HepG2 (cell line): ENCODE results near the gene DALRD3. TPM values are rescaled to one million over a fixed set of nuclear protein-coding genes. Genes with fewer than 3 reads are reported as not detected.
A peak's percentile ranks its signal among the peaks of the same experiment; 100 is the strongest.

Experiments
- ATAC-seq: fragments of 200-7000 bp; cut with Tn5 transposase; 3 replicates; pipeline ENCODE4 v1.9.1; 2020; ENCODE audit warnings: mild to moderate bottlenecking, moderate library complexity
- BruUV-seq: library from RNA; stranded (reverse); fragments of 400-500 nt; replicated peaks from 2 replicates; lab custom pipeline; 2021; lab: Mats Ljungman, UMichigan
- CTCF ChIA-PET: fragments of 300-600 bp; formaldehyde crosslinking; extraction: SDS; loops from one replicate; lab custom pipeline; 2021; ENCODE audit warnings: low total read pairs, inconsistent platforms, low intra/inter-chr PET ratio; lab: Yijun Ruan, JAX
- POLR2A ChIA-PET: fragments of 350-600 bp; sonication (Branson Sonifier 250); formaldehyde crosslinking; loops from one replicate; lab custom pipeline; 2020; ENCODE audit warnings: antibody characterized with exemption, inconsistent platforms; lab: Yijun Ruan, JAX
- DNase-seq: peaks from one replicate; pipeline ENCODE4 v3.0.0-alpha.2; 2015; ENCODE audit warnings: low spot score
- FAIRE-seq: peaks from 3 replicates; lab custom pipeline; 2011; peaks lifted over from hg19 to GRCh38; lab: Jason Lieb, UNC
- H2AFZ ChIP-seq: one replicate; pipeline ENCODE4 v1.6.1; 2011; ENCODE audit warnings: low read length, inconsistent platforms
- H3K27ac ChIP-seq: fragments of 300-600 bp; 3 replicates; pipeline ENCODE4 v1.8.0; 2011; ENCODE audit warnings: mixed run types, mild to moderate bottlenecking, mixed read lengths, low read length, inconsistent platforms; ENCODE audit not compliant: insufficient read depth; ENCODE audit errors: extremely low read length
- H3K27me3 ChIP-seq, 2 experiments: fragments of 200-600 bp in 1 of 2; 2 replicates in 1 of 2; 3 replicates in 1 of 2; pipeline versions ENCODE4 v1.6.0 to v1.8.0; 2011; ENCODE audit warnings: low read length in 2 of 2, mild to moderate bottlenecking in 2 of 2, moderate library complexity in 2 of 2, inconsistent platforms in 1 of 2; ENCODE audit not compliant: insufficient read depth in 2 of 2, control insufficient read depth in 1 of 2
- H3K36me3 ChIP-seq, 2 experiments: fragments of 200-600 bp in 1 of 2; replicated peaks in 1 of 2; 2 replicates in 1 of 2; 3 replicates in 1 of 2; pipeline versions ENCODE4 v1.5.1 to v1.8.0; 2011; ENCODE audit warnings: low read length in 2 of 2, inconsistent platforms in 1 of 2; ENCODE audit not compliant: insufficient read depth in 2 of 2, control insufficient read depth in 1 of 2
- H3K4me1 ChIP-seq: 2 replicates; pipeline ENCODE4 v1.5.1; 2012; ENCODE audit warnings: low read length, inconsistent platforms; ENCODE audit not compliant: insufficient read depth
- H3K4me2 ChIP-seq: 2 replicates; pipeline ENCODE4 v1.6.0; 2011; ENCODE audit warnings: low read depth, low read length, inconsistent platforms
- H3K4me3 ChIP-seq, 3 experiments: fragments of 200-600 bp in 1 of 3; sonication (generic), shearing (Covaris generic) in 1 of 3; replicated peaks in 1 of 3; 2 replicates each; pipeline ENCODE4 v1.5.1; 2011 to 2016; ENCODE audit warnings: low read length in 3 of 3, inconsistent platforms in 2 of 3, low read depth in 2 of 3, mild to moderate bottlenecking in 2 of 3, control low read depth in 1 of 3, mixed read lengths in 1 of 3; ENCODE audit not compliant: insufficient read depth in 1 of 3
- H3K79me2 ChIP-seq: one replicate; pipeline ENCODE4 v1.6.1; 2011; ENCODE audit warnings: low read length, inconsistent platforms; ENCODE audit not compliant: insufficient read depth
- H3K9ac ChIP-seq: 2 replicates; pipeline ENCODE4 v1.6.0; 2011; ENCODE audit warnings: mild to moderate bottlenecking, low read depth, low read length, inconsistent platforms; ENCODE audit not compliant: insufficient read depth
- H3K9me3 ChIP-seq: 2 replicates; pipeline ENCODE4 v1.5.1; 2012; ENCODE audit warnings: mild to moderate bottlenecking, low read length
- H4K20me1 ChIP-seq: 2 replicates; pipeline ENCODE4 v1.6.0; 2011; ENCODE audit warnings: inconsistent platforms, mild to moderate bottlenecking, low read length, moderate library complexity; ENCODE audit not compliant: insufficient read depth
- ATM ChIP-seq: fragments of 450-650 bp; IDR thresholded peaks from 2 replicates; pipeline ENCODE4 v1.7.1; 2017; ENCODE audit warnings: mild to moderate bottlenecking, borderline replicate concordance
- DDIT3 ChIP-seq: sonication (generic); formaldehyde crosslinking; IDR thresholded peaks from 2 replicates; pipeline ENCODE4 v1.4.0; 2020; ENCODE audit warnings: mild to moderate bottlenecking, missing genetic modification reagents
- MAFF ChIP-seq: IDR thresholded peaks from 2 replicates; pipeline ENCODE4 v1.6.1; 2011; ENCODE audit warnings: low read depth, low read length, improper control_type of control experiment
- MAFK ChIP-seq, 2 experiments: IDR thresholded peaks in 1 of 2; conservative IDR thresholded peaks in 1 of 2; 2 replicates each; pipeline ENCODE4 v1.6.1; 2011; ENCODE audit warnings: improper control_type of control experiment in 2 of 2, low read length in 2 of 2
- ZNF354B ChIP-seq: sonication (generic); formaldehyde crosslinking; IDR thresholded peaks from 2 replicates; pipeline ENCODE4 v1.8.0; 2022; ENCODE audit warnings: mild to moderate bottlenecking, missing genetic modification reagents
- ZNF430 ChIP-seq: sonication (generic); formaldehyde crosslinking; IDR thresholded peaks from 2 replicates; pipeline ENCODE4 v1.9.0; 2021; ENCODE audit warnings: mild to moderate bottlenecking, missing genetic modification reagents
- ZNF460 ChIP-seq: sonication (generic); formaldehyde crosslinking; IDR thresholded peaks from 2 replicates; pipeline ENCODE4 v1.5.1; 2020; ENCODE audit warnings: missing genetic modification reagents, mild to moderate bottlenecking, borderline replicate concordance
- ZNF574 ChIP-seq: sonication (generic); formaldehyde crosslinking; IDR thresholded peaks from 2 replicates; pipeline ENCODE4 v1.4.0; 2020; ENCODE audit warnings: missing genetic modification reagents
- WGBS: methylation state at CpG from one replicate; pipeline ENCODE4 v1.1.6; 2017; ENCODE audit warnings: low lambda C conversion rate; 5-methylcytosine and 5-hydroxymethylcytosine counted together
- in situ Hi-C: cut with HindIII; loops from 2 replicates; pipeline ENCODE4 v1.10.0; 2017; ENCODE audit warnings: low pct_unique_long_range_greater_than_20kb; ENCODE audit not compliant: extremely low pct_ligation_motif_present
- intact Hi-C: fragments of 100-400 bp; cut with micrococcal nuclease; formaldehyde crosslinking; loops from one replicate; pipeline ENCODE4 v1.10.0; 2022; ENCODE audit not compliant: unreplicated experiment
- polyA plus RNA-seq, 8 experiments: library from polyadenylated mRNA; depleted of rRNA in 3 of 8; stranded (reverse) in 7 of 8; unstranded in 1 of 8; fragments of >200 nt; fragmentation: Illumina TruSeq in 4 of 8; extraction: Trizol in 4 of 8; gene quantifications; 2 replicates each; pipeline versions ENCODE4 v1.2.1 to v1.2.3, GENCODE V29; 2011 to 2016; ENCODE audit warnings: low read depth in 4 of 8, missing spikeins in 1 of 8, mixed read lengths in 1 of 8; ENCODE audit not compliant: insufficient read depth in 1 of 8
- total RNA-seq, 5 experiments: library from RNA; depleted of rRNA; stranded (reverse); fragments of >200 nt; fragmentation: Illumina TruSeq; extraction: Trizol; gene quantifications; 2 replicates each; pipeline ENCODE4 v1.2.3, GENCODE V29; 2016; ENCODE audit warnings: low read depth in 1 of 5

The DALRD3 gene
- total and polyA plus RNA-seq, 2 of the 13 experiments (the other 11 are each of a cell fraction or from before 2014, with no cell fraction given): 19.9 to 36.5 TPM

GRCh38 chr3:48999085-48999858 is 19.1 kb downstream of the DALRD3 start:
- peaks cover 74% of the 10 kb centered on the region for H3K4me1 ChIP-seq
- H3K27me3 ChIP-seq: no peaks in the 10 kb centered on the region
- ATAC-seq (peak; percentile 19; the same call in 2 of the 3 replicates), DNase-seq (no peak), FAIRE-seq (no peak)
- no peaks in the 10 kb centered on the region for H3K36me3 ChIP-seq
- H2AFZ ChIP-seq: no peak overlapping the region
- H3K9ac ChIP-seq: no peak overlapping the region
- no peak overlapping the region for H3K27ac ChIP-seq
- BruUV-seq: no TSS peak
- H3K4me3 ChIP-seq: no peak overlapping the region
- H3K4me2 ChIP-seq: peak overlapping the region; percentile 59
- no peaks in the 10 kb centered on the region for H4K20me1 ChIP-seq
- intact Hi-C loops (no loop called here), in situ Hi-C loops (no loop called here)
- H3K9me3 ChIP-seq: no peaks in the 10 kb centered on the region
- TF ChIP-seq DDIT3 (no peak), MAFK (conservative IDR thresholded peaks at IDR 0.05 in 1 of 2, IDR thresholded peaks at IDR 0.05 in 1 of 2; ENCODE audit: low read length in 2 of 2) (peak; percentile 81 to 87), ZNF460 (CRISPR knock-in tag) (no peak), ZNF430 (no peak), ZNF354B (no peak), MAFF (peak; percentile 73), ATM (no peak), ZNF574 (CRISPR knock-in tag) (peak; percentile 35; the same call in 1 of the 2 replicates)
- 45% methylated on average over 3 of the region's 8 CpGs for WGBS
- ChIA-PET POLR2A (interaction anchor here (1.1 to 2.9 kb wide), 2 partner anchors 8 to 30 kb away, joined by 5 to 26 read pairs; partner anchors contain the start of genes IMPDH2 and WDR6), CTCF (no interaction called here)
- no peaks in the 10 kb centered on the region for H3K79me2 ChIP-seq
